Neutrophil (primary cell): Measurements from ENCODE around the gene IPO11.

ENCODE experiments used
- H3K27ac ChIP-seq: fragments of 200-600 bp; sonication (generic); 2 replicates; pipeline ENCODE4 v1.5.1; 2016; ENCODE audit warnings: mild to moderate bottlenecking, moderate library complexity
- H3K27me3 ChIP-seq: fragments of 200-600 bp; sonication (generic); 2 replicates; pipeline ENCODE4 v1.6.0; 2016; ENCODE audit warnings: mild to moderate bottlenecking
- H3K36me3 ChIP-seq: fragments of 200-600 bp; sonication (generic); 2 replicates; pipeline ENCODE4 v1.5.1; 2017
- H3K4me1 ChIP-seq, 2 experiments: fragments of 200-600 bp in 1 of 2; sonication (generic) in 1 of 2; 1 replicate in 1 of 2; 2 replicates in 1 of 2; pipeline versions ENCODE4 v1.5.1 to v1.6.1; 2013 to 2016; ENCODE audit warnings: low read depth in 1 of 2, low read length in 1 of 2, mild to moderate bottlenecking in 1 of 2, moderate library complexity in 1 of 2; ENCODE audit not compliant: control insufficient read depth in 1 of 2, insufficient read depth in 1 of 2
- H3K4me3 ChIP-seq, 2 experiments: fragments of 200-600 bp in 1 of 2; sonication (generic) in 1 of 2; 1 replicate in 1 of 2; 2 replicates in 1 of 2; pipeline ENCODE4 v1.5.1; 2013 to 2016; ENCODE audit warnings: low read depth in 1 of 2, low read length in 1 of 2, mild to moderate bottlenecking in 1 of 2, moderate library complexity in 1 of 2
- H3K9me3 ChIP-seq: fragments of 200-600 bp; sonication (generic); 2 replicates; pipeline ENCODE4 v1.5.1; 2016
- TF ChIP-seq, protein P1 (sequence below): fragments of 200-600 bp; sonication (generic); IDR thresholded peaks from 2 replicates; pipeline ENCODE4 v1.5.1; 2016; ENCODE audit warnings: antibody characterized with exemption

Gene IPO11

DNA sequence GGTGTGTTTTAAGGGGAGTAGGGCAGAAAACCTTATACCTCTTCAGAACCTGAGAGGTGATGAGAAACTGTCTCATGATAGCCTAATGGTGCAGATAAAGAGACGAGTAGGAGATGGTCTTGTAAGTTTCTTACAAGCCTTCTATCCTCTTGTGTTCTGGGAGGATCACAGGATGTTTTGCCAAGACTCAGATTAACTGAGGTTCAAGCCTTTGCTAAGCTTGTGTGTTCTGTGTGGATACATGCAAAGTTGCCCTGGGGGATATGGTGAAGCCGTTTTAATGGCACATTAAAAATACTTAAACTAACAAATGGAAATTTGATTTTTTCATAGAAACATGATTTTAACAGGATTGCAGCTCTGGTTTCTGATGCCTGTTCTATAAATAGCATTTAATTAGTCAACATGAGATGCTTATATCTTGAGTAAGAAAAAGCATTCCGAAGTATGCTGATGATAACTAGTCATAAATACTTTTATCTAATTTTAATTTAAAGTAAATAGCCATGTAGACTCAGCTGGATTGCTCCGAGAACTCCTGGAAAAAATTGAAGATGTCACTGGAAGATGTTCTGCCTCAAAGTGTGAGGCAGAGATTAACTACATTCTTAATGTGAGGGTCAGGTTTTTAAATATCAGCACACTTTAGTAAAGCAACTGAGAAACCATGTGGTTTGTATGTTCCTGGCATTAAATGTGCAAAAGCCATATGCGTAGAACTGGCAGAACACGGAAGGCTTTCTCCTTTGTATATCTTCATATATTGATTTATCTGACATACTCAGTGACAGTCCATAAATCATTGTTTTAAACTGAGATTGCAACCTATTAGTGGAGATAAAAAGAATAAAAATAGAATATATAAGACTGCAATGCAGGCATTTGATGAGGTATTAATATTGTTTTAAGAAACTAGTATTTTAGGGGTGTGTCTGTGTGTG is 53.7 kb downstream of the IPO11 start:
- Histone ChIP-seq H3K4me1 (no peaks in the 10 kb centered on the region), H3K9me3 (no peaks in the 10 kb centered on the region), H3K27me3 (no peaks in the 10 kb centered on the region), H3K4me3 (no peak overlapping the region), H3K36me3 (peaks cover 4% of the 10 kb centered on the region), H3K27ac (no peak overlapping the region)
- TF ChIP-seq, protein P1, sequence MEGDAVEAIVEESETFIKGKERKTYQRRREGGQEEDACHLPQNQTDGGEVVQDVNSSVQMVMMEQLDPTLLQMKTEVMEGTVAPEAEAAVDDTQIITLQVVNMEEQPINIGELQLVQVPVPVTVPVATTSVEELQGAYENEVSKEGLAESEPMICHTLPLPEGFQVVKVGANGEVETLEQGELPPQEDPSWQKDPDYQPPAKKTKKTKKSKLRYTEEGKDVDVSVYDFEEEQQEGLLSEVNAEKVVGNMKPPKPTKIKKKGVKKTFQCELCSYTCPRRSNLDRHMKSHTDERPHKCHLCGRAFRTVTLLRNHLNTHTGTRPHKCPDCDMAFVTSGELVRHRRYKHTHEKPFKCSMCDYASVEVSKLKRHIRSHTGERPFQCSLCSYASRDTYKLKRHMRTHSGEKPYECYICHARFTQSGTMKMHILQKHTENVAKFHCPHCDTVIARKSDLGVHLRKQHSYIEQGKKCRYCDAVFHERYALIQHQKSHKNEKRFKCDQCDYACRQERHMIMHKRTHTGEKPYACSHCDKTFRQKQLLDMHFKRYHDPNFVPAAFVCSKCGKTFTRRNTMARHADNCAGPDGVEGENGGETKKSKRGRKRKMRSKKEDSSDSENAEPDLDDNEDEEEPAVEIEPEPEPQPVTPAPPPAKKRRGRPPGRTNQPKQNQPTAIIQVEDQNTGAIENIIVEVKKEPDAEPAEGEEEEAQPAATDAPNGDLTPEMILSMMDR = no peak

DNA sequence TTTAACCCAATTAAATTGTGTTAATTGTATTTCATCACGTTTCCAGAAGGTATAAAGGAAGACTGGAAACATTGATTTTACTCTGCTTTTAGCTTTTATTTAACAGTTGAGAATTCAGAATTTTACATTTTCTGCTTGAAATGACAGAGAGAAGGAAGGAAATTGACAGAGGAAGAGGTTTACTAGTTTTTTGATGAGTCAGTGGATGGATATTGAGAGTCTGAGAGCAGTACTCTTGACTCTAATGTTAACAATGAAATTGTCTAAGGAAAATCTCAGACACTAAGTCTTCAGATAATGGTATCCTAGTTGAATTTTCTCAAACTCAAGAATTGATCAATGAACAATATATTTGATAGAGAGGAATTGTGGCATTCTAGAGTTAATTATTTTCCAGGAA is 60.6 kb downstream of the IPO11 start:
- Histone ChIP-seq H3K4me3 (no peak overlapping the region), H3K27me3 (no peaks in the 10 kb centered on the region), H3K36me3 (no peaks in the 10 kb centered on the region), H3K4me1 (no peaks in the 10 kb centered on the region), H3K9me3 (no peaks in the 10 kb centered on the region), H3K27ac (no peak overlapping the region)
- TF ChIP-seq, protein P1 = no peak

DNA sequence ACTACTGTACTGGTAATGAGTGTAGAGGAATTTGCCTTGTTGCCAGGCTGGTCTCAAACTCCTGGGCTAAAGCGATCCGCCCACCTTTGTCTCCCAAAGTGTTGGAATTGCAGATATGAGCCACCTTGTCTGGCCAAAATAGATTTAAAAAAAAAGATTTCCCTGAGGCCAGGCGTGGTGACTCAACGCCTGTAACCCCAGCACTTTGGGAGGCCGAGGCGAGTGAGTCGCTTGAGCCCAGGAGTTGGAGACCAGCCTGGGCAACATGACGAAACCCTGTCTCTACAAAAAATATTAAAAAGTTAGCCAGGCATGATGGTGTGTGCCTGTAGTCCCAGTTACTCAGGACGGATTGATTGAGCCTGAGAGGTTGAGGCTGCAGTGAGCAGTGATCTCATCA is 62.5 kb downstream of the IPO11 start:
- Histone ChIP-seq H3K4me3 (no peak overlapping the region), H3K36me3 (no peaks in the 10 kb centered on the region), H3K4me1 (no peaks in the 10 kb centered on the region), H3K9me3 (no peaks in the 10 kb centered on the region), H3K27ac (no peak overlapping the region), H3K27me3 (no peaks in the 10 kb centered on the region)
- TF ChIP-seq, protein P1 = no peak

DNA sequence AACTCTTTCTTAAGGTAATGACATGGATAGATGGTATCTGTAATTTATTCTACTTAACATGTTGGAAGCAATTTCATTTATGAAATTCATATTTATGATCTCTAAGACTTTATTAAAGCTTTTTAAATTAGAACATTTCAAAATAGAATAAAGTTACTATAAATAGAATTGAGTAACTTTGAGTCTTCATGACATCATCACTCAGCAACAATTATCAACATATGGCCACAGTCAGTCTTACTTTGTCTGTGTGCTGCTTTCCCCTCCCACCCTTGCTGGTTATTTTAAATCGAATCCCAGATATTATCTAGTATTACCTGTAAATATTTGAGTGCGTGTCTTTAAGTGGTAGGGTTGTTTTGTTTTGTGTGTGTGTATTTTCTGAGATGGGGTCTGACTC is 65.2 kb downstream of the IPO11 start:
- TF ChIP-seq, protein P1 = no peak
- Histone ChIP-seq H3K9me3 (no peaks in the 10 kb centered on the region), H3K4me3 (no peak overlapping the region), H3K27me3 (no peaks in the 10 kb centered on the region), H3K36me3 (no peaks in the 10 kb centered on the region), H3K4me1 (no peaks in the 10 kb centered on the region), H3K27ac (no peak overlapping the region)

DNA sequence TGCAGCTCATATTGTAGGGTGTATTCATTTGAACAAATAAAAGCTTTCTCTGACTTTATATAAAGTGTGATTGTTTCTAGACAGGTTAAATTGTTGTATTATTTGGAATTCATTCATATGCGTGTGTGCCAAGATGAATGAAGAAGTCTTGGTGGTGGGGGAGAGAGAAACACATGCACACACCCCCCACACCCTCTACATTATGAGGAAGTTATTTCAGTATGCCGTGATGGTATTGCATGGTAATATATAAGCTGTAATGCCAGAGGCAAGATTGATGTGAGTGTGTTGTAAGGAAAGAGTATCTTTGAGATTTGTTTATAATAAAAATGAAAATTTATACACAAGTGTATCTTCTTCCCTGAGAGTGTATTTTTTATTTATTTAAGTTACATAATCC is 71.0 kb downstream of the IPO11 start:
- Histone ChIP-seq H3K36me3 (no peaks in the 10 kb centered on the region), H3K9me3 (no peaks in the 10 kb centered on the region), H3K4me3 (no peak overlapping the region), H3K4me1 (no peaks in the 10 kb centered on the region), H3K27ac (no peak overlapping the region), H3K27me3 (no peaks in the 10 kb centered on the region)
- TF ChIP-seq, protein P1 = no peak
